Keratinocyte (primary cell): ENCODE measurements around the gene ITGBL1. TPM values are rescaled to one million over a fixed set of nuclear protein-coding genes. Genes with fewer than 3 reads are reported as not detected.

Experiments
- DNase-seq: peaks from one replicate; pipeline ENCODE4 v3.0.0-alpha.2; 2011; ENCODE audit warnings: low read depth, missing footprints, low spot score
- FAIRE-seq: peaks from 2 replicates; lab custom pipeline; 2011; peaks lifted over from hg19 to GRCh38; lab: Jason Lieb, UNC
- H2AFZ ChIP-seq: 2 replicates; pipeline ENCODE4 v1.6.0; 2012; ENCODE audit warnings: low read length, control low read depth, inconsistent platforms; ENCODE audit not compliant: control insufficient read depth
- H3K27ac ChIP-seq: 2 replicates; pipeline ENCODE4 v1.5.1; 2011; ENCODE audit warnings: low read length; ENCODE audit not compliant: control insufficient read depth, insufficient read depth
- H3K27me3 ChIP-seq: 3 replicates; pipeline ENCODE4 v1.6.0; 2011; ENCODE audit warnings: low read length; ENCODE audit not compliant: control insufficient read depth, insufficient read depth; ENCODE audit errors: extremely low read depth
- H3K36me3 ChIP-seq, 2 experiments: 2 replicates in 1 of 2; 3 replicates in 1 of 2; pipeline ENCODE4 v1.5.1; 2011; ENCODE audit warnings: low read length in 2 of 2, mild to moderate bottlenecking in 1 of 2; ENCODE audit not compliant: control insufficient read depth in 2 of 2, insufficient read depth in 2 of 2; ENCODE audit errors: extremely low read depth in 1 of 2
- H3K4me1 ChIP-seq: 3 replicates; pipeline ENCODE4 v1.5.1; 2011; ENCODE audit warnings: low read length; ENCODE audit not compliant: control insufficient read depth, insufficient read depth; ENCODE audit errors: extremely low read depth
- H3K4me2 ChIP-seq: 3 replicates; pipeline ENCODE4 v1.6.0; 2011; ENCODE audit warnings: low read depth, low read length; ENCODE audit not compliant: control insufficient read depth, insufficient read depth; ENCODE audit errors: extremely low read depth
- H3K4me3 ChIP-seq, 3 experiments: fragments of 200-600 bp in 1 of 3; sonication (generic) in 1 of 3; 2 replicates in 2 of 3; 3 replicates in 1 of 3; pipeline ENCODE4 v1.5.1; 2011 to 2016; ENCODE audit warnings: low read length in 3 of 3, mild to moderate bottlenecking in 3 of 3, control low read depth in 2 of 3, inconsistent platforms in 1 of 3, low read depth in 1 of 3, mixed read lengths in 1 of 3, mixed run types in 1 of 3, moderate library complexity in 1 of 3; ENCODE audit not compliant: control insufficient read depth in 2 of 3, insufficient read depth in 2 of 3; ENCODE audit errors: extremely low read depth in 1 of 3
- H3K79me2 ChIP-seq: 2 replicates; pipeline ENCODE4 v1.6.0; 2012; ENCODE audit warnings: low read length; ENCODE audit not compliant: control insufficient read depth, insufficient read depth
- H3K9ac ChIP-seq: 3 replicates; pipeline ENCODE4 v1.6.0; 2011; ENCODE audit warnings: low read length; ENCODE audit not compliant: control insufficient read depth, insufficient read depth; ENCODE audit errors: extremely low read depth
- H3K9me1 ChIP-seq: 3 replicates; pipeline ENCODE4 v1.6.0; 2011; ENCODE audit warnings: low read length; ENCODE audit not compliant: control insufficient read depth, insufficient read depth; ENCODE audit errors: extremely low read depth
- H3K9me3 ChIP-seq: 2 replicates; pipeline ENCODE4 v1.5.1; 2012; ENCODE audit warnings: low read depth, low read length; ENCODE audit not compliant: control insufficient read depth
- H4K20me1 ChIP-seq: 3 replicates; pipeline ENCODE4 v1.6.0; 2011; ENCODE audit warnings: low read length; ENCODE audit not compliant: control insufficient read depth, insufficient read depth; ENCODE audit errors: extremely low read depth
- EZH2 ChIP-seq: IDR thresholded peaks from one replicate; pipeline ENCODE4 v1.6.1; 2012; ENCODE audit warnings: inconsistent platforms, mild to moderate bottlenecking, low read length, moderate library complexity
- dilution Hi-C: fragments of 300-500 bp; cut with MboI; formaldehyde crosslinking; loops from one replicate; pipeline ENCODE4 v1.7.0; 2020; ENCODE audit warnings: low sequenced_read_pairs; ENCODE audit not compliant: extremely low pct_ligation_motif_present
- polyA plus RNA-seq, 5 experiments: library from polyadenylated mRNA; depleted of rRNA in 3 of 5; stranded (reverse) in 3 of 5; stranded (forward) in 1 of 5; unstranded in 1 of 5; fragments of >200 nt; gene quantifications; 1 replicate in 1 of 5; 2 replicates in 3 of 5; 3 replicates in 1 of 5; pipeline versions ENCODE4 v1.2.1 to v1.2.3, GENCODE V29; 2011 to 2012; ENCODE audit warnings: missing spikeins in 2 of 5, low read depth in 1 of 5, low replicate concordance in 1 of 5
- TF ChIP-seq, protein P1 (sequence below), 3 experiments: IDR thresholded peaks in 1 of 3; conservative IDR thresholded peaks in 1 of 3; optimal IDR thresholded peaks in 1 of 3; 2 replicates in 2 of 3; 3 replicates in 1 of 3; pipeline versions ENCODE3 to v1.5.1; 2011; ENCODE audit warnings: low read length in 3 of 3, mild to moderate bottlenecking in 3 of 3, moderate library complexity in 2 of 3, control low read depth in 1 of 3, inconsistent platforms in 1 of 3; ENCODE audit not compliant: insufficient read depth in 2 of 3; ENCODE audit errors: extremely low read depth in 1 of 3

The ITGBL1 gene
- polyA plus RNA-seq, 1 donor (not counting 4 experiments of a cell fraction or from before 2014, with no cell fraction given), result 2.1 TPM

DNA sequence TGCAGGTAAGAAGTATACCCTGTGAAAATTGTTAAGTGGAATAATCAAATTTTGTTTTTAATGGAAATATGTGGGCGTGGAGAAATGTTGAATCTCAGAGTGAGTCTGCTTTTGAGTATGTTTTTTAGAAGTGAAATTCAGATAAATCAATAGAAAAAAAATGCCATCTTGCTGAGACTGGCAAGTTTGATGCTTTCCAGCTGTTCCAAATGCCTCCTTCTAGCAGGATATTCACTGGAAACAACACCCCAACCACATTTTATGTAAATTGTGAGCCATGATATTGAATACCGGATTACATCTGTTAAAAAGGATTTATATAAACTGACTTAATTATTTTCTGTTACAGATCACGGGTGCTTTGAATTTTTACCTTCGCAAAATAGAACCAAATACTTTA lies 115.4 kb downstream of the ITGBL1 start:
- Histone ChIP-seq H4K20me1 (no peaks in the 10 kb centered on the region), H3K4me3 (no peak overlapping the region), H3K79me2 (no peaks in the 10 kb centered on the region), H3K36me3 (no peaks in the 10 kb centered on the region), H3K9me3 (no peaks in the 10 kb centered on the region), H3K27me3 (no peaks in the 10 kb centered on the region), H3K4me2 (no peak overlapping the region), H3K4me1 (no peaks in the 10 kb centered on the region), H3K27ac (no peak overlapping the region), H2AFZ (no peak overlapping the region), H3K9ac (no peak overlapping the region), H3K9me1 (no peaks in the 10 kb centered on the region)
- DNase-seq, result no peak
- no peak for TF ChIP-seq EZH2
- TF ChIP-seq, protein P1, sequence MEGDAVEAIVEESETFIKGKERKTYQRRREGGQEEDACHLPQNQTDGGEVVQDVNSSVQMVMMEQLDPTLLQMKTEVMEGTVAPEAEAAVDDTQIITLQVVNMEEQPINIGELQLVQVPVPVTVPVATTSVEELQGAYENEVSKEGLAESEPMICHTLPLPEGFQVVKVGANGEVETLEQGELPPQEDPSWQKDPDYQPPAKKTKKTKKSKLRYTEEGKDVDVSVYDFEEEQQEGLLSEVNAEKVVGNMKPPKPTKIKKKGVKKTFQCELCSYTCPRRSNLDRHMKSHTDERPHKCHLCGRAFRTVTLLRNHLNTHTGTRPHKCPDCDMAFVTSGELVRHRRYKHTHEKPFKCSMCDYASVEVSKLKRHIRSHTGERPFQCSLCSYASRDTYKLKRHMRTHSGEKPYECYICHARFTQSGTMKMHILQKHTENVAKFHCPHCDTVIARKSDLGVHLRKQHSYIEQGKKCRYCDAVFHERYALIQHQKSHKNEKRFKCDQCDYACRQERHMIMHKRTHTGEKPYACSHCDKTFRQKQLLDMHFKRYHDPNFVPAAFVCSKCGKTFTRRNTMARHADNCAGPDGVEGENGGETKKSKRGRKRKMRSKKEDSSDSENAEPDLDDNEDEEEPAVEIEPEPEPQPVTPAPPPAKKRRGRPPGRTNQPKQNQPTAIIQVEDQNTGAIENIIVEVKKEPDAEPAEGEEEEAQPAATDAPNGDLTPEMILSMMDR (optimal IDR thresholded peaks at IDR 0.05 in 1 of 3, IDR thresholded peaks at IDR 0.05 in 1 of 3, conservative IDR thresholded peaks at IDR 0.05 in 1 of 3; ENCODE audit: extremely low read depth in 1 of 3, insufficient read depth in 2 of 3, low read length in 3 of 3), result no peak
- dilution Hi-C loops, result no loop called here
- FAIRE-seq, result no peak

DNA sequence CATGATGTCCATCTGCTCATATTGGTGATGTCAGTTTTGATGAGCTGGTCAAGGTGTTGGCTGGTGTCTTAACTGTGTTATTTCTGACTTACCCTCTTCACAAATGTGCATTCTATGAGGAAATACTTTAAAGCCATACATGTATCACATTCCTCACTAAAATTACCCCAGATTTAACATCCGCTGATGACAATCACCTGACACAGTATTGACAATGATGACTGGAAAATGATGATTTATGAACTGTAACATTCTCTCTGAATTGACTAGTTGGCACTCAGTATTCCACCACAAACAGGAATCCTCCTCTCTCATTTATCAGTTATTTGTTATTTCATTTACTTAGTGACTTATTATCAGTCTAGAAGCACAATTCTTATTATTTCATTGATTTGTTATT lies 117.3 kb downstream of the ITGBL1 start:
- H3K27ac ChIP-seq, result no peak overlapping the region
- dilution Hi-C loops, result no loop called here
- H3K4me1 ChIP-seq, result no peaks in the 10 kb centered on the region
- no peak for DNase-seq
- H2AFZ ChIP-seq, result no peak overlapping the region
- H3K4me2 ChIP-seq, result no peak overlapping the region
- no peak overlapping the region for H3K4me3 ChIP-seq
- TF ChIP-seq, protein P1 (optimal IDR thresholded peaks at IDR 0.05 in 1 of 3, IDR thresholded peaks at IDR 0.05 in 1 of 3, conservative IDR thresholded peaks at IDR 0.05 in 1 of 3; ENCODE audit: extremely low read depth in 1 of 3, insufficient read depth in 2 of 3, low read length in 3 of 3), result no peak
- TF ChIP-seq EZH2, result no peak
- H3K36me3 ChIP-seq, result no peaks in the 10 kb centered on the region
- H3K9ac ChIP-seq, result no peak overlapping the region
- H3K9me3 ChIP-seq, result no peaks in the 10 kb centered on the region
- no peaks in the 10 kb centered on the region for H3K79me2 ChIP-seq
- H4K20me1 ChIP-seq, result no peaks in the 10 kb centered on the region
- no peak for FAIRE-seq
- H3K27me3 ChIP-seq, result no peaks in the 10 kb centered on the region
- no peaks in the 10 kb centered on the region for H3K9me1 ChIP-seq
